Measurements from ENCODE around the gene SLC27A5. TPM values are rescaled to one million over a fixed set of nuclear protein-coding genes. Genes with fewer than 3 reads are reported as not detected.
A peak's percentile ranks its signal among the peaks of the same experiment; 100 is the strongest.

SLC27A5 gene
- total RNA-seq, 4 donors from 2014 or later: 2.6 to 7.4 (median 5.5) TPM

GRCh38 chr19:58558623-58559274 lies 47.0 kb upstream of the SLC27A5 start:
- Histone ChIP-seq H3K4me3 (peak overlapping the region; percentile 52 to 91), H3K9me3 (no peaks in the 10 kb centered on the region), H3K4me1 (peaks cover 10 to 79% (median 58%) of the 10 kb centered on the region in 3 donors), H3K36me3 (peaks cover 0 to 18% of the 10 kb centered on the region in 2 donors), H3K27me3 (no peaks in the 10 kb centered on the region), H3K27ac (peak overlapping the region; percentile 88 to 100 (median 100))
- WGBS, 2 donors (ENCODE audit: low coverage in 1 of 2): 0% methylated on average over 1 to 2 of the region's 76 CpGs
- peak; percentile 82 for ATAC-seq
- TF ChIP-seq POLR2AphosphoS5 (IDR thresholded peaks at IDR 0.05): peak; percentile 33
- TF ChIP-seq POLR2A (IDR thresholded peaks at IDR 0.05): peak; percentile 3 to 58
- no peak for TF ChIP-seq EP300 (IDR thresholded peaks at IDR 0.05)
- peak in 1 of 4 experiments; percentile 16 for TF ChIP-seq CTCF (IDR thresholded peaks at IDR 0.05)

- peak within 1 kb of the TSS; percentile 90 to 100 (median 100) for H3K27ac ChIP-seq
- peaks cover 12 to 79% (median 60%) of the 10 kb centered on the region in 3 donors for H3K4me1 ChIP-seq
- H3K9me3 ChIP-seq: no peaks in the 10 kb centered on the region
- 0% methylated on average over 10 to 22 of the region's 62 CpGs for WGBS, 2 donors (ENCODE audit: low coverage in 1 of 2)
- H3K27me3 ChIP-seq: no peaks in the 10 kb centered on the region
- H3K4me3 ChIP-seq: peak within 1 kb of the TSS; percentile 52 to 91
- peaks cover 0 to 22% of the 10 kb centered on the region in 2 donors for H3K36me3 ChIP-seq
- ATAC-seq: no peak
- TF ChIP-seq EP300 (IDR thresholded peaks at IDR 0.05): no peak
- peak in 1 of 2 donors; percentile 16 for TF ChIP-seq POLR2A (IDR thresholded peaks at IDR 0.05)
Observed at GRCh38 chr19:58558066-58558622, 46.4 kb upstream of the SLC27A5 start, which contains the start of gene UBE2M. Gene UBE2M (minus strand): TSS chr19:58558611. CDS start chr19:58558381, 230 bp downstream.

- peaks cover 12 to 79% (median 53%) of the 10 kb centered on the region in 3 donors for H3K4me1 ChIP-seq
- H3K27me3 ChIP-seq: no peaks in the 10 kb centered on the region
- no peaks in the 10 kb centered on the region for H3K9me3 ChIP-seq
- H3K4me3 ChIP-seq: peak overlapping the region; percentile 52 to 91
- 24 to 31% methylated on average over 10 to 12 of the region's 12 CpGs for WGBS, 2 donors (ENCODE audit: low coverage in 1 of 2)
- H3K27ac ChIP-seq: peak overlapping the region; percentile 90 to 100 (median 100)
- no peak for ATAC-seq
- peaks cover 0 to 29% of the 10 kb centered on the region in 2 donors for H3K36me3 ChIP-seq
- no peak for TF ChIP-seq CTCF (IDR thresholded peaks at IDR 0.05)
- TF ChIP-seq POLR2A (IDR thresholded peaks at IDR 0.05): no peak
- no peak for TF ChIP-seq POLR2AphosphoS5 (IDR thresholded peaks at IDR 0.05)
- no peak for TF ChIP-seq EP300 (IDR thresholded peaks at IDR 0.05)
Observed at GRCh38 chr19:58557221-58558065, 45.7 kb upstream of the SLC27A5 start.

- WGBS, 2 donors (ENCODE audit: low coverage in 1 of 2): 66 to 77% methylated on average over 6 of the region's 10 CpGs
- H3K9me3 ChIP-seq: no peaks in the 10 kb centered on the region
- peaks cover 12 to 76% (median 46%) of the 10 kb centered on the region in 3 donors for H3K4me1 ChIP-seq
- ATAC-seq: no peak
- TF ChIP-seq EP300 (IDR thresholded peaks at IDR 0.05): no peak
- peak overlapping the region in 3 of 4 donors; percentile 99 to 100 (median 100) for H3K27ac ChIP-seq
- H3K27me3 ChIP-seq: no peaks in the 10 kb centered on the region
- peak overlapping the region in 1 of 2 donors; percentile 91 for H3K4me3 ChIP-seq
- H3K36me3 ChIP-seq: peaks cover 0 to 36% of the 10 kb centered on the region in 2 donors
Observed at GRCh38 chr19:58556622-58557220, 44.9 kb upstream of the SLC27A5 start.

- H3K36me3 ChIP-seq: peaks cover 0 to 43% of the 10 kb centered on the region in 2 donors
- no peak for ATAC-seq
- no peaks in the 10 kb centered on the region for H3K9me3 ChIP-seq
- no peaks in the 10 kb centered on the region for H3K27me3 ChIP-seq
- H3K4me3 ChIP-seq: peak overlapping the region in 1 of 2 donors; percentile 81
- peak overlapping the region in 3 of 4 donors; percentile 95 to 100 (median 99) for H3K27ac ChIP-seq
- no peak for TF ChIP-seq EP300 (IDR thresholded peaks at IDR 0.05)
- TF ChIP-seq POLR2AphosphoS5 (IDR thresholded peaks at IDR 0.05): no peak
- no peak for TF ChIP-seq POLR2A (IDR thresholded peaks at IDR 0.05)
- no peak for TF ChIP-seq CTCF (IDR thresholded peaks at IDR 0.05)
- 50 to 80% methylated on average over 1 of the region's 16 CpGs for WGBS, 2 donors (ENCODE audit: low coverage in 1 of 2)
- H3K4me1 ChIP-seq: peaks cover 12 to 69% (median 42%) of the 10 kb centered on the region in 3 donors
Observed at GRCh38 chr19:58555920-58556621, 44.3 kb upstream of the SLC27A5 start.
